22Rv1 (cell line): ENCODE data around the gene FAM193B.

Experiments
- CTCF ChIP-seq: fragments of 450-650 bp; IDR thresholded peaks from 2 replicates; pipeline ENCODE4 v1.5.1; 2017; ENCODE audit warnings: mild to moderate bottlenecking
- ZFX ChIP-seq: fragments of 450-650 bp; IDR thresholded peaks from 2 replicates; pipeline ENCODE4 v1.6.1; 2017; ENCODE audit warnings: antibody characterized with exemption, borderline replicate concordance

DNA sequence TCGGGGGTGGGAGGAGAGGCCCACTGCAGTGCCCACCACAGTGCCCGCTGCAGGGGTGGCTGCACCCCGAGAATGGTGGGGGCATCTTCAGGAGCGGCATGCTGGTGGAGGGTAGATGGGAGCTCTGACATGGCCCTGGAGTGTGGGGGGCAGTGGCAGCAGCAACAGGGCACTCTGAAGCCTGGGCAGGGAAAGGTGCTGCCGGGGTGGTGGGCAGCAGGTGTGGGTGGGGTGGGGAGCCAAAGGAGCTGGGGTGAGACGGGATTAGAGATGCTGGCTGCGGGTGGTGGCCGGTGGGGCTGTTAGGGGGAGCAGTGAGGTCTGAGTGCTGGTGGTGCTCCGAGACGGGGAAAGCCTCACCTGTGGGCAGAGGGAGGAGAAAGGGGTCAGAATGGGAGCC is 18.0 kb downstream of the FAM193B start:
- no peak for TF ChIP-seq CTCF
- no peak for TF ChIP-seq ZFX
